Kidney epithelial cell (primary cell): ENCODE data around the gene CACNA1D. TPM values are rescaled to one million over a fixed set of nuclear protein-coding genes. Genes with fewer than 3 reads are reported as not detected.

Experiments
- DNase-seq: peaks from one replicate; pipeline ENCODE4 v3.0.0-alpha.2; 2010; ENCODE audit warnings: low read depth
- H3K27me3 ChIP-seq: 2 replicates; pipeline ENCODE4 v1.6.0; 2011; ENCODE audit warnings: low read length; ENCODE audit not compliant: control insufficient read depth, insufficient read depth
- H3K36me3 ChIP-seq: 2 replicates; pipeline ENCODE4 v1.5.1; 2011; ENCODE audit warnings: low read length; ENCODE audit not compliant: control insufficient read depth, insufficient read depth
- H3K4me3 ChIP-seq: 2 replicates; pipeline ENCODE4 v1.5.1; 2011; ENCODE audit warnings: low read depth, mild to moderate bottlenecking, control low read depth, low read length
- total RNA-seq: library from RNA; depleted of rRNA; stranded (reverse); fragments of >200 nt; gene quantifications from 2 replicates; pipeline ENCODE4 v1.2.3, GENCODE V29; 2015
- TF ChIP-seq, protein P1 (sequence below): IDR thresholded peaks from 2 replicates; pipeline ENCODE4 v1.5.1; 2011; ENCODE audit warnings: mild to moderate bottlenecking, moderate library complexity, low read length, control low read depth, inconsistent platforms; ENCODE audit not compliant: insufficient read depth, poor library complexity, severe bottlenecking

The CACNA1D gene
- total RNA-seq, 1 donor from 2014 or later = 0.21 TPM

- TF ChIP-seq, protein P1, sequence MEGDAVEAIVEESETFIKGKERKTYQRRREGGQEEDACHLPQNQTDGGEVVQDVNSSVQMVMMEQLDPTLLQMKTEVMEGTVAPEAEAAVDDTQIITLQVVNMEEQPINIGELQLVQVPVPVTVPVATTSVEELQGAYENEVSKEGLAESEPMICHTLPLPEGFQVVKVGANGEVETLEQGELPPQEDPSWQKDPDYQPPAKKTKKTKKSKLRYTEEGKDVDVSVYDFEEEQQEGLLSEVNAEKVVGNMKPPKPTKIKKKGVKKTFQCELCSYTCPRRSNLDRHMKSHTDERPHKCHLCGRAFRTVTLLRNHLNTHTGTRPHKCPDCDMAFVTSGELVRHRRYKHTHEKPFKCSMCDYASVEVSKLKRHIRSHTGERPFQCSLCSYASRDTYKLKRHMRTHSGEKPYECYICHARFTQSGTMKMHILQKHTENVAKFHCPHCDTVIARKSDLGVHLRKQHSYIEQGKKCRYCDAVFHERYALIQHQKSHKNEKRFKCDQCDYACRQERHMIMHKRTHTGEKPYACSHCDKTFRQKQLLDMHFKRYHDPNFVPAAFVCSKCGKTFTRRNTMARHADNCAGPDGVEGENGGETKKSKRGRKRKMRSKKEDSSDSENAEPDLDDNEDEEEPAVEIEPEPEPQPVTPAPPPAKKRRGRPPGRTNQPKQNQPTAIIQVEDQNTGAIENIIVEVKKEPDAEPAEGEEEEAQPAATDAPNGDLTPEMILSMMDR = no peak
- no peaks in the 10 kb centered on the region for H3K27me3 ChIP-seq
Observed at GRCh38 chr3:53808496-53808895, 314.1 kb downstream of the CACNA1D start.

DNA sequence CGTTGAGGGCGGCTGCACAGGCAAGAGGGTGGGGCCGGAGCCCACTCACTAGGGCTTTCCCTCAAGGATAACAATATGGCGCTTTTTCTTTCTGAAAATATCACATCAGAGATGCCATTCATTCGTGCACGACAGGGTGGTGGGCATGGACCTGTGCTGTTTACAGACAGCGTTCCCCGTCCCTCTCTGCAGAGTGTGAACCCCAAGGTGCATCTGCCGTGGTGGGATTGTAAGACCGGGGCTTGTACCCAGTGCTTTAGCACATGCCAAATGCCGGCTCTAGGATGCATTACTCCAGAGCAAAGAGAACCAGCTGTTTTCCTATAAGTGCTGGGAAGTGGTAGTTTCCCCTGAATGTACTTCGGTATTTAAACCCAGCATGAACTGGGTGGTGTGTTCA, 314.9 kb downstream of the CACNA1D start:
- H3K36me3 ChIP-seq = no peaks in the 10 kb centered on the region
- H3K27me3 ChIP-seq = no peaks in the 10 kb centered on the region
- no peak overlapping the region for H3K4me3 ChIP-seq
- DNase-seq = no peak
- TF ChIP-seq, protein P1 = no peak

More at GRCh38 chr3:53808496-53808895, 314.1 kb downstream of the CACNA1D start:
- DNase-seq = no peak
- no peak overlapping the region for H3K4me3 ChIP-seq
- H3K36me3 ChIP-seq = no peaks in the 10 kb centered on the region

DNA sequence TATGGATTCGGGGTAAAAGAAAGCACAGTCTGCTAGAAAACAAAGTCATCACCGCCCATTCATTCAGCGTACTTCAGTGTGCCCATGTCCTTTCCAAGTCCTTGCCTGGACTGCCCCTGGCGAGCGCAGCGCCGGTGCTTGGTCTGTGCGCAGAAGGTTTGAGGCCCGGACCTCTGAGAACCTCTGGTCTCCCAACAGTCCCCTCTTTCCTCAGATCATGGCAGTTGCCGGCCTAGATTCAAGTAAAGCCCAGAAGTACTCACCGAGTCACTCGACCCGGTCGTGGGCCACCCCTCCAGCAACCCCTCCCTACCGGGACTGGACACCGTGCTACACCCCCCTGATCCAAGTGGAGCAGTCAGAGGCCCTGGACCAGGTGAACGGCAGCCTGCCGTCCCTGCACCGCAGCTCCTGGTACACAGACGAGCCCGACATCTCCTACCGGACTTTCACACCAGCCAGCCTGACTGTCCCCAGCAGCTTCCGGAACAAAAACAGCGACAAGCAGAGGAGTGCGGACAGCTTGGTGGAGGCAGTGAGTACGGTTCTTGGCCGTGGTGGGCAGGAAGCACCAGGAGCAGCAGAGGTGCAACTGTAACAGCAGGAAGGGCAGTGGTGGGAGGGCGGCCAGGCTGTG, 315.5 kb downstream of the CACNA1D start:
- no peak for DNase-seq
- no peaks in the 10 kb centered on the region for H3K36me3 ChIP-seq
- H3K27me3 ChIP-seq = no peaks in the 10 kb centered on the region
- H3K4me3 ChIP-seq = no peak overlapping the region
- TF ChIP-seq, protein P1 = no peak

DNA sequence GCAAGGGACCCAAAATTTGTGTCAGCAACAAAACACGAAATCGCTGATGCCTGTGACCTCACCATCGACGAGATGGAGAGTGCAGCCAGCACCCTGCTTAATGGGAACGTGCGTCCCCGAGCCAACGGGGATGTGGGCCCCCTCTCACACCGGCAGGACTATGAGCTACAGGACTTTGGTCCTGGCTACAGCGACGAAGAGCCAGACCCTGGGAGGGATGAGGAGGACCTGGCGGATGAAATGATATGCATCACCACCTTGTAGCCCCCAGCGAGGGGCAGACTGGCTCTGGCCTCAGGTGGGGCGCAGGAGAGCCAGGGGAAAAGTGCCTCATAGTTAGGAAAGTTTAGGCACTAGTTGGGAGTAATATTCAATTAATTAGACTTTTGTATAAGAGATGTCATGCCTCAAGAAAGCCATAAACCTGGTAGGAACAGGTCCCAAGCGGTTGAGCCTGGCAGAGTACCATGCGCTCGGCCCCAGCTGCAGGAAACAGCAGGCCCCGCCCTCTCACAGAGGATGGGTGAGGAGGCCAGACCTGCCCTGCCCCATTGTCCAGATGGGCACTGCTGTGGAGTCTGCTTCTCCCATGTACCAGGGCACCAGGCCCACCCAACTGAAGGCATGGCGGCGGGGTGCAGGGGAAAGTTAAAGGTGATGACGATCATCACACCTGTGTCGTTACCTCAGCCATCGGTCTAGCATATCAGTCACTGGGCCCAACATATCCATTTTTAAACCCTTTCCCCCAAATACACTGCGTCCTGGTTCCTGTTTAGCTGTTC, 316.9 kb downstream of the CACNA1D start:
- Histone ChIP-seq H3K36me3 (no peaks in the 10 kb centered on the region), H3K27me3 (no peaks in the 10 kb centered on the region), H3K4me3 (no peak overlapping the region)
- DNase-seq = no peak
- TF ChIP-seq, protein P1 = no peak

DNA sequence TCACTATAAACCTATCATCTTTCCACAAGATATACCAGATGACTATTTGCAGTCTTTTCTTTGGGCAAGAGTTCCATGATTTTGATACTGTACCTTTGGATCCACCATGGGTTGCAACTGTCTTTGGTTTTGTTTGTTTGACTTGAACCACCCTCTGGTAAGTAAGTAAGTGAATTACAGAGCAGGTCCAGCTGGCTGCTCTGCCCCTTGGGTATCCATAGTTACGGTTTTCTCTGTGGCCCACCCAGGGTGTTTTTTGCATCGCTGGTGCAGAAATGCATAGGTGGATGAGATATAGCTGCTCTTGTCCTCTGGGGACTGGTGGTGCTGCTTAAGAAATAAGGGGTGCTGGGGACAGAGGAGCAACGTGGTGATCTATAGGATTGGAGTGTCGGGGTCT, 318.0 kb downstream of the CACNA1D start:
- Histone ChIP-seq H3K4me3 (no peak overlapping the region), H3K27me3 (no peaks in the 10 kb centered on the region), H3K36me3 (no peaks in the 10 kb centered on the region)
- no peak for DNase-seq
- TF ChIP-seq, protein P1 = no peak
